Retinal pigment epithelial cell (primary cell): ENCODE results near the gene PRSS1.

ENCODE experiments used
- DNase-seq: peaks from one replicate; pipeline ENCODE4 v3.0.0-alpha.2; 2010; ENCODE audit warnings: low read depth
- H3K4me3 ChIP-seq: 2 replicates; pipeline ENCODE4 v1.5.1; 2011; ENCODE audit warnings: mild to moderate bottlenecking, low read length, control low read depth, moderate library complexity
- TF ChIP-seq, protein P1 (sequence below): conservative IDR thresholded peaks from 2 replicates; pipeline ENCODE4 v1.5.1; 2011; ENCODE audit warnings: low read depth, low read length, control low read depth, inconsistent platforms

PRSS1 gene

DNA sequence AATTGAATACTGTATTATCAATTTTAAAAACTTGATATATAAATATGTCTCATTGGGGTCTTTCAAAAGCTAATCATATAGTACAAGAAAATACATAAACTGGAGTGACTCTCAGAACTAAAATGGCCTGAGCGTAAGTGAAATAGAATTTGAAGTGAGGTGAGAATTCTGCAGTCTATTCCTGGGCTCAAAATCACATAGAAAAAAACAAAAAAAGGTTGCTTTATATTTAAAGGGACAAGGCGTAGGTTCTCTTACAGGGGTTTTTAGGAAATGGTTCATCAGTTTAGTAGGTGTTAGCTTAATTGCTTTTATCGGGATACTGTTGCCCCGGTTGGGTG lies 36.7 kb upstream of the PRSS1 start:
- H3K4me3 ChIP-seq: no peak overlapping the region
- no peak for DNase-seq
- TF ChIP-seq, protein P1, sequence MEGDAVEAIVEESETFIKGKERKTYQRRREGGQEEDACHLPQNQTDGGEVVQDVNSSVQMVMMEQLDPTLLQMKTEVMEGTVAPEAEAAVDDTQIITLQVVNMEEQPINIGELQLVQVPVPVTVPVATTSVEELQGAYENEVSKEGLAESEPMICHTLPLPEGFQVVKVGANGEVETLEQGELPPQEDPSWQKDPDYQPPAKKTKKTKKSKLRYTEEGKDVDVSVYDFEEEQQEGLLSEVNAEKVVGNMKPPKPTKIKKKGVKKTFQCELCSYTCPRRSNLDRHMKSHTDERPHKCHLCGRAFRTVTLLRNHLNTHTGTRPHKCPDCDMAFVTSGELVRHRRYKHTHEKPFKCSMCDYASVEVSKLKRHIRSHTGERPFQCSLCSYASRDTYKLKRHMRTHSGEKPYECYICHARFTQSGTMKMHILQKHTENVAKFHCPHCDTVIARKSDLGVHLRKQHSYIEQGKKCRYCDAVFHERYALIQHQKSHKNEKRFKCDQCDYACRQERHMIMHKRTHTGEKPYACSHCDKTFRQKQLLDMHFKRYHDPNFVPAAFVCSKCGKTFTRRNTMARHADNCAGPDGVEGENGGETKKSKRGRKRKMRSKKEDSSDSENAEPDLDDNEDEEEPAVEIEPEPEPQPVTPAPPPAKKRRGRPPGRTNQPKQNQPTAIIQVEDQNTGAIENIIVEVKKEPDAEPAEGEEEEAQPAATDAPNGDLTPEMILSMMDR: no peak

GRCh38 chr7:142714375-142714774 lies 34.9 kb upstream of the PRSS1 start:
- no peak overlapping the region for H3K4me3 ChIP-seq
- no peak for DNase-seq
- TF ChIP-seq, protein P1: no peak

DNA sequence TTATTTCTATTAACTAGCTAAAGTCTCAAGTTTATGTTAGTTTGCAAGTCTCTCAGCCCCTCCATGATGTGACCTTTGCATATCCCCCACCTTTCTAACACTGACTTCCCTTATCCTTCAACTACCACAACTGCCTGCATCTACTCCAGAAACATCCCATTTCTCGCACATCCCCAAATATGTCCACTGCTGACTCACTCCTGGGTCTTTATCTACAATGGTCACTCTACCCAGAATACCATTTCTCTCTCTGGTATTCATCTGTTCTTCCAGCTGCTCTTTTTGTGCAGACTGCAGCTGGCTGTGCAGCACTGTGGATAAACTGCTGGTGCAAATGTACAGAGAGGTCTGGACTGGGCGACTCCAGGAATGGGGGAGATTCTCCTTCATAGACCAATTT lies 32.7 kb upstream of the PRSS1 start:
- DNase-seq: no peak
- H3K4me3 ChIP-seq: no peak overlapping the region
- TF ChIP-seq, protein P1: no peak

GRCh38 chr7:142717453-142717852 lies 31.8 kb upstream of the PRSS1 start:
- no peak overlapping the region for H3K4me3 ChIP-seq
- TF ChIP-seq, protein P1: no peak
- DNase-seq: no peak

GRCh38 chr7:142718313-142718712 lies 31.0 kb upstream of the PRSS1 start:
- DNase-seq: no peak
- no peak overlapping the region for H3K4me3 ChIP-seq
- TF ChIP-seq, protein P1: no peak

GRCh38 chr7:142720172-142720773 lies 29.0 kb upstream of the PRSS1 start:
- TF ChIP-seq, protein P1: no peak
- H3K4me3 ChIP-seq: no peak overlapping the region
- no peak for DNase-seq

GRCh38 chr7:142720986-142721385 lies 28.3 kb upstream of the PRSS1 start:
- TF ChIP-seq, protein P1: no peak
- no peak for DNase-seq
- no peak overlapping the region for H3K4me3 ChIP-seq
